ENCODE results near the gene UBE2J1. TPM values are rescaled to one million over a fixed set of nuclear protein-coding genes. Genes with fewer than 3 reads are reported as not detected.

UBE2J1 gene
- total and polyA plus RNA-seq, 9 of the 15 experiments (the other 6 are each of a cell fraction or from before 2014, with no cell fraction given), result 11.6 to 32.6 (median 22.0) TPM

- H3K27me3 ChIP-seq (ENCODE audit: control insufficient read depth in 2 of 2, insufficient read depth in 2 of 2, low read length in 2 of 2), result no peaks in the 10 kb centered on the region
- no peaks in the 10 kb centered on the region; the same call in 1 of the 2 replicates for H4K20me1 ChIP-seq (replicated peaks; ENCODE audit: control insufficient read depth, insufficient read depth, low read length)
- H3K9me1 ChIP-seq (ENCODE audit: control insufficient read depth, insufficient read depth, low read length), result no peaks in the 10 kb centered on the region
- intact Hi-C loops (cut with micrococcal nuclease) (no loop called here), in situ Hi-C loops (cut with MboI) (no loop called here)
- BruUV-seq (replicated peaks), result no TSS peak
- H3K9ac ChIP-seq (ENCODE audit: insufficient read depth in 1 of 2, low read depth in 2 of 2, low read length in 2 of 2), result no peak overlapping the region
- H3K4me2 ChIP-seq (ENCODE audit: insufficient read depth, low read length), result no peak overlapping the region
- H3K4me3 ChIP-seq, result no peak overlapping the region
- peaks cover 5 to 18% of the 10 kb centered on the region in 2 experiments for H3K4me1 ChIP-seq (replicated peaks in 1 of 2; ENCODE audit: control insufficient read depth in 2 of 2, insufficient read depth in 2 of 2, low read length in 2 of 2)
- WGBS (ENCODE audit: insufficient coverage, low coverage, missing lambda C conversion rate), result 95% methylated on average over 3 of the region's 4 CpGs
- peaks cover 9% of the 10 kb centered on the region; the same call in 1 of the 3 replicates for H3K36me3 ChIP-seq (ENCODE audit: control insufficient read depth, insufficient read depth, low read length)
- ChIA-PET CTCF (ENCODE audit: low intra/inter-chr PET ratio) (no interaction called here), POLR2A (no interaction called here)
- H3K27ac ChIP-seq (ENCODE audit: extremely low read depth, low read depth, low read length), result no peak overlapping the region
- DNase-seq (ENCODE audit: extremely low read depth in 1 of 4, low spot score in 3 of 4) (no peak), FAIRE-seq (no peak), ATAC-seq (no peak)
- TF ChIP-seq SAFB (IDR thresholded peaks at IDR 0.05; ENCODE audit: borderline replicate concordance, low read depth, low read length) (no peak), FOXJ3 (CRISPR knock-in tag; IDR thresholded peaks at IDR 0.05) (no peak)
- no peak overlapping the region for H2AFZ ChIP-seq (ENCODE audit: low read depth, low read length)
- no peaks in the 10 kb centered on the region for H3K9me3 ChIP-seq (replicated peaks; ENCODE audit: control insufficient read depth, insufficient read depth, low read depth, low read length)
- peaks cover 55% of the 10 kb centered on the region for H3K79me2 ChIP-seq (ENCODE audit: control insufficient read depth, insufficient read depth, low read length)
These were observed 6.1 kb downstream of the UBE2J1 start for GRCh38 chr6:89346433-89346832.

- Histone ChIP-seq H3K4me3 (no peak overlapping the region), H3K27ac (ENCODE audit: extremely low read depth, low read depth, low read length) (peak overlapping the region; percentile 15; the same call in 1 of the 3 replicates), H3K9me1 (ENCODE audit: control insufficient read depth, insufficient read depth, low read length) (no peaks in the 10 kb centered on the region), H3K4me2 (ENCODE audit: insufficient read depth, low read length) (no peak overlapping the region), H3K9ac (ENCODE audit: insufficient read depth in 1 of 2, low read depth in 2 of 2, low read length in 2 of 2) (no peak overlapping the region), H3K9me3 (replicated peaks; ENCODE audit: control insufficient read depth, insufficient read depth, low read depth, low read length) (no peaks in the 10 kb centered on the region), H3K79me2 (ENCODE audit: control insufficient read depth, insufficient read depth, low read length) (peaks cover 4% of the 10 kb centered on the region; the same call in 2 of the 3 replicates), H3K27me3 (ENCODE audit: control insufficient read depth in 2 of 2, insufficient read depth in 2 of 2, low read length in 2 of 2) (no peaks in the 10 kb centered on the region), H4K20me1 (replicated peaks; ENCODE audit: control insufficient read depth, insufficient read depth, low read length) (no peaks in the 10 kb centered on the region; the same call in 1 of the 2 replicates), H3K36me3 (ENCODE audit: control insufficient read depth, insufficient read depth, low read length) (peaks cover 46% of the 10 kb centered on the region; the same call in 2 of the 3 replicates), H2AFZ (ENCODE audit: low read depth, low read length) (no peak overlapping the region), H3K4me1 (replicated peaks in 1 of 2; ENCODE audit: control insufficient read depth in 2 of 2, insufficient read depth in 2 of 2, low read length in 2 of 2) (peaks cover 3 to 5% of the 10 kb centered on the region in 2 experiments; a peak in 2 of 5 replicates)
- BruUV-seq (replicated peaks), result no TSS peak
- peak; percentile 82 for ATAC-seq
- ChIA-PET CTCF (ENCODE audit: low intra/inter-chr PET ratio) (no interaction called here), POLR2A (interaction anchor here (3.4 kb wide), 1 partner anchor 11 kb away, joined by 29 read pairs; no protein-coding TSS in a partner anchor)
- WGBS (ENCODE audit: insufficient coverage, low coverage, missing lambda C conversion rate), result 56% methylated on average over 2 of the region's 2 CpGs
- intact Hi-C loops (cut with micrococcal nuclease), result no loop called here
- peak; percentile 78 for FAIRE-seq
- peak in 1 of 4 experiments; percentile 43 for DNase-seq (ENCODE audit: extremely low read depth in 1 of 4, low spot score in 3 of 4)
- in situ Hi-C loops (cut with MboI), result no loop called here
- TF ChIP-seq BCL6 (CRISPR knock-in tag; IDR thresholded peaks at IDR 0.05) (no peak), FOXJ2 (tag; IDR thresholded peaks at IDR 0.05) (no peak), ELK3 (CRISPR knock-in tag; IDR thresholded peaks at IDR 0.05) (no peak), PYGO2 (tag; IDR thresholded peaks at IDR 0.05) (no peak), CSDE1 (IDR thresholded peaks at IDR 0.05) (no peak), E2F6 (IDR thresholded peaks at IDR 0.05; ENCODE audit: borderline replicate concordance in 1 of 2, extremely low read depth in 1 of 2, insufficient read depth in 1 of 2, insufficient read length in 1 of 2, low read depth in 1 of 2, low read length in 1 of 2, poor library complexity in 1 of 2, severe bottlenecking in 1 of 2) (no peak), SREBF2 (CRISPR knock-in tag; IDR thresholded peaks at IDR 0.05) (no peak)
These were observed 13.0 kb downstream of the UBE2J1 start for GRCh38 chr6:89339565-89339964.
